Myocyte (in vitro differentiated cells): Measurements from ENCODE around the gene LMO3. TPM values are rescaled to one million over a fixed set of nuclear protein-coding genes. Genes with fewer than 3 reads are reported as not detected.

Source experiments
- DNase-seq: peaks from one replicate; pipeline ENCODE4 v3.0.0-alpha.2; 2012; ENCODE audit warnings: low read depth
- total RNA-seq: library from RNA; depleted of rRNA; stranded (reverse); fragments of >200 nt; gene quantifications from 2 replicates; pipeline ENCODE4 v1.2.3, GENCODE V29; 2014

LMO3 gene
- total RNA-seq, 1 donor from 2014 or later, result 57.6 TPM

- DNase-seq, result peak; percentile 66
These were observed 3.5 kb downstream of the LMO3 start for GRCh38 chr12:16602412-16602811.

GRCh38 chr12:16600525-16600924 is 5.4 kb downstream of the LMO3 start:
- peak; percentile 46 for DNase-seq

GRCh38 chr12:16599081-16599480 is 6.9 kb downstream of the LMO3 start:
- peak; percentile 53 for DNase-seq

GRCh38 chr12:16594797-16595196 is 11.2 kb downstream of the LMO3 start:
- no peak for DNase-seq

GRCh38 chr12:16593546-16593945 is 12.4 kb downstream of the LMO3 start:
- DNase-seq, result peak; percentile 56

GRCh38 chr12:16590645-16591044 is 15.3 kb downstream of the LMO3 start:
- DNase-seq, result no peak

- peak; percentile 64 for DNase-seq
These were observed 17.1 kb downstream of the LMO3 start for GRCh38 chr12:16588812-16589211.

GRCh38 chr12:16587514-16587913 is 18.4 kb downstream of the LMO3 start:
- DNase-seq, result peak; percentile 58

- peak; percentile 69 for DNase-seq
These were observed 18.9 kb downstream of the LMO3 start for GRCh38 chr12:16587110-16587453.

GRCh38 chr12:16586350-16587109 is 19.4 kb downstream of the LMO3 start:
- DNase-seq, result peak; percentile 93

GRCh38 chr12:16585781-16586180 is 20.2 kb downstream of the LMO3 start:
- DNase-seq, result no peak

GRCh38 chr12:16583969-16584745 is 21.8 kb downstream of the LMO3 start:
- DNase-seq, result peak; percentile 49

- DNase-seq, result no peak
These were observed 24.5 kb downstream of the LMO3 start for GRCh38 chr12:16581416-16581815.

GRCh38 chr12:16579041-16579440 is 26.9 kb downstream of the LMO3 start:
- DNase-seq, result no peak

- DNase-seq, result no peak
These were observed 32.4 kb downstream of the LMO3 start for GRCh38 chr12:16573398-16574077.

GRCh38 chr12:16568873-16569272 is 37.1 kb downstream of the LMO3 start:
- DNase-seq, result no peak

GRCh38 chr12:16564675-16565074 is 41.3 kb downstream of the LMO3 start:
- DNase-seq, result peak; percentile 50

GRCh38 chr12:16563504-16563903 is 42.5 kb downstream of the LMO3 start:
- no peak for DNase-seq

- no peak for DNase-seq
These were observed 43.0 kb downstream of the LMO3 start for GRCh38 chr12:16562921-16563320.

GRCh38 chr12:16562435-16562834 is 43.5 kb downstream of the LMO3 start:
- DNase-seq, result no peak

GRCh38 chr12:16560273-16560672 is 45.7 kb downstream of the LMO3 start:
- DNase-seq, result no peak

GRCh38 chr12:16555630-16556029 is 50.3 kb downstream of the LMO3 start:
- DNase-seq, result no peak
